BLaER1 treated with 17β-estradiol and CSF1 and Interleukin-3, amounts not matched to agents 10 nM and 100 nM (cell line): ENCODE measurements around the gene LRRC74A.
"Not testable (repeated sequence)": the region's sequence is repeated elsewhere in the genome, so short reads cannot be mapped to it uniquely, and the experiment has no call there.

ENCODE experiments used
- H3K27ac ChIP-seq, 11 experiments: shearing (Covaris generic); formaldehyde crosslinking; 2 replicates each; pipeline ENCODE4 v1.8.1; 2022
- H3K27me3 ChIP-seq, 11 experiments: shearing (Covaris generic); formaldehyde crosslinking; 2 replicates each; pipeline ENCODE4 v1.8.1; 2022
- H3K36me3 ChIP-seq, 11 experiments: shearing (Covaris generic); formaldehyde crosslinking; 2 replicates each; pipeline ENCODE4 v1.8.1; 2022
- H3K4me1 ChIP-seq, 10 experiments: shearing (Covaris generic); formaldehyde crosslinking; 2 replicates each; pipeline ENCODE4 v1.8.1; 2022
- H3K4me2 ChIP-seq, 11 experiments: shearing (Covaris generic); formaldehyde crosslinking; 2 replicates each; pipeline ENCODE4 v1.8.1; 2022
- H3K4me3 ChIP-seq, 10 experiments: shearing (Covaris generic); formaldehyde crosslinking; 2 replicates each; pipeline ENCODE4 v1.8.1; 2022
- H3K9ac ChIP-seq, 11 experiments: shearing (Covaris generic); formaldehyde crosslinking; 2 replicates each; pipeline ENCODE4 v1.8.1; 2022
- H3K9me3 ChIP-seq, 11 experiments: shearing (Covaris generic); formaldehyde crosslinking; replicated peaks in 1 of 11; 2 replicates each; pipeline ENCODE4 v1.8.1; 2022
- H4K20me1 ChIP-seq, 11 experiments: shearing (Covaris generic); formaldehyde crosslinking; 2 replicates each; pipeline ENCODE4 v1.8.1; 2022
- Cebpa-rat ChIP-seq, 11 experiments: shearing (Covaris generic); IDR thresholded peaks; 2 replicates each; pipeline ENCODE4 v1.8.1; 2022

Gene LRRC74A

GRCh38 chr14:76881348-76881747 is 55.1 kb downstream of the LRRC74A start:
- Histone ChIP-seq H3K36me3 (no peaks in the 10 kb centered on the region), H3K4me2 (no peak overlapping the region), H4K20me1 (no peaks in the 10 kb centered on the region), H3K27me3 (no peaks in the 10 kb centered on the region), H3K4me3 (no peak overlapping the region), H3K9ac (no peak overlapping the region), H3K27ac (no peak overlapping the region), H3K4me1 (peaks cover 18 to 32% (median 25%) of the 10 kb centered on the region in 10 experiments), H3K9me3 (no peaks in the 10 kb centered on the region)
- TF ChIP-seq Cebpa-rat (IDR thresholded peaks at IDR 0.05): no peak

DNA sequence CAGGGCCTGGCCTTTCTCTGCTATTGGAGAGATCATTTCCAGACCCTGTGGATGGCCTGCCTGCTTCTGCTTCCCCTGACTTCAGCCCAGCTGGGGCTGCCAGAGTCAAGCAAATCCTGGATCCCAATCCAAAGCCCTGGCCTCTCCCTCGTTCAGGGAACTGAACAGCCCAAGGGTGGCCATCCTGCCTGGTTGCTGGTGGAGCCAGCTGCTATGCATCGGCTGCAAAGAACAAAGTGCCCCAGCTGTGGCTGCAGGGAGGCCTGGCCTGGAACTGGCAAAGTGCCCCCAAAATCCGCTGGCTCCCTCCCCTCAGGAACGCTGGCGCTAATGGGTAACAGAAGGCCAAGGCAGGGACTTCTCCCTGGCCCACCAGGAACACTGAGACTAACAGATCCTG is 56.4 kb downstream of the LRRC74A start:
- TF ChIP-seq Cebpa-rat (IDR thresholded peaks at IDR 0.05): no peak
- Histone ChIP-seq H3K4me3 (no peak overlapping the region), H3K9ac (no peak overlapping the region), H3K27me3 (no peaks in the 10 kb centered on the region), H3K4me2 (peak overlapping the region in 8 of 11 experiments; percentile 24 to 54 (median 45); a peak in 10 of 22 replicates), H3K27ac (peak overlapping the region in 1 of 11 experiments; percentile 22; a peak in 3 of 22 replicates), H3K4me1 (peaks cover 12 to 23% (median 17%) of the 10 kb centered on the region in 10 experiments), H3K36me3 (no peaks in the 10 kb centered on the region), H4K20me1 (no peaks in the 10 kb centered on the region), H3K9me3 (no peaks in the 10 kb centered on the region)

DNA sequence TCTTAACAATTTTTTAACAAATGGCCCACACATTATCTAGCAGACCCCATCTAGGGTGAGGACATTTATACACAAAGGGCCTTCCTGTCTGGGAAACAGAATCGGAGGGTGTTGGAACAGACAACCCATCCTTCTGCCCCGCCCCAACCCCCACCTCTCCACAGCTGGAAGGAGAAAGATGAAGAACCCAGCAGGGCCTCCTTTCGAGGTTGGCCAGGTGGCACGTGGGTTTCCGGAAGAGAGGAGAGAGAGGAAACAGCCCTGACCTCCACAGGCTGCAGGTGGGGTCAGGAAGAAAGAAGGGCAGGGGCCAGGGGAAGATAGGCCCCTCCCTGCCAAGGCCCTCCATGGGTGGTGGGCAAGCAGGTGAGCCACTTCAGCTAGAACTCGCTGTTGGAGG is 57.2 kb downstream of the LRRC74A start:
- H3K4me3 ChIP-seq: no peak overlapping the region
- peak overlapping the region in 2 of 11 experiments; percentile 22 to 28; a peak in 2 of 22 replicates for H3K27ac ChIP-seq
- TF ChIP-seq Cebpa-rat (IDR thresholded peaks at IDR 0.05): no peak
- H3K9me3 ChIP-seq: no peaks in the 10 kb centered on the region
- H3K9ac ChIP-seq: no peak overlapping the region
- H4K20me1 ChIP-seq: no peaks in the 10 kb centered on the region
- peaks cover 7 to 18% (median 14%) of the 10 kb centered on the region in 10 experiments; a peak in 19 of 20 replicates for H3K4me1 ChIP-seq
- H3K4me2 ChIP-seq: peak overlapping the region in 8 of 11 experiments; percentile 24 to 54 (median 45); a peak in 14 of 22 replicates
- H3K36me3 ChIP-seq: no peaks in the 10 kb centered on the region
- no peaks in the 10 kb centered on the region for H3K27me3 ChIP-seq

- Histone ChIP-seq H3K9ac (peak overlapping the region in 2 of 11 experiments; percentile 25 to 32; a peak in 2 of 22 replicates), H4K20me1 (no peaks in the 10 kb centered on the region), H3K36me3 (no peaks in the 10 kb centered on the region), H3K4me1 (peaks cover 7 to 18% (median 14%) of the 10 kb centered on the region in 10 experiments; a peak in 19 of 20 replicates), H3K4me3 (no peak overlapping the region), H3K27ac (peak overlapping the region in 1 of 11 experiments; percentile 2; a peak in 1 of 22 replicates), H3K9me3 (no peaks in the 10 kb centered on the region), H3K4me2 (peak overlapping the region in 2 of 11 experiments; percentile 26 to 43; a peak in 3 of 22 replicates), H3K27me3 (no peaks in the 10 kb centered on the region)
- no peak for TF ChIP-seq Cebpa-rat (IDR thresholded peaks at IDR 0.05)
Measured at GRCh38 chr14:76884394-76884793, 58.2 kb downstream of the LRRC74A start.

DNA sequence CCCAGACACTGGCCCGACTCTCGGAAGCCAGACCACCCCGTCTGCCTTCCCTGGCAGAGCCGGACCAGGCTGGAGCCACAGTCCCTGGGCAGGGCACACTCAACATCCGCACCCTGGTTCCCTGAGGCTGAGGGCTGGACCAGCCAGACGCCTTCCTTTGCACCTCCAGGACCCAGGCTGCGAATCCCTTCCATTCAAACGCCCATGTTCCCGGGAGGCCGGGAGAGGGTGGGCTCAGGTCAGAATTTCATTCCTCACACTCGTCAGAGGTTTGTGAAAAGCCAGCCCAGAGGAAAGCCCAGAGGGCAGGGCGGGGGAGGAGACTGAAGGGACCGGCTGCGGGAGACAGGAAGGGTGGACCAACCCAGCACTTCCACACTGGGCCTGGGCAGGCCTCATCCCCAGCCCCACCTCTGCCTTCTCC is 58.7 kb downstream of the LRRC74A start:
- H3K9me3 ChIP-seq: no peaks in the 10 kb centered on the region
- H3K4me1 ChIP-seq: peaks cover 7 to 18% (median 14%) of the 10 kb centered on the region in 10 experiments; a peak in 19 of 20 replicates
- H3K27ac ChIP-seq: peak overlapping the region in 1 of 11 experiments; percentile 2; a peak in 1 of 22 replicates
- no peaks in the 10 kb centered on the region for H3K27me3 ChIP-seq
- no peaks in the 10 kb centered on the region for H3K36me3 ChIP-seq
- no peak overlapping the region for H3K4me3 ChIP-seq
- TF ChIP-seq Cebpa-rat (IDR thresholded peaks at IDR 0.05): no peak
- peak overlapping the region in 2 of 11 experiments; percentile 25 to 32; a peak in 2 of 22 replicates for H3K9ac ChIP-seq
- H3K4me2 ChIP-seq: peak overlapping the region in 3 of 11 experiments; percentile 26 to 50 (median 43); a peak in 5 of 22 replicates
- H4K20me1 ChIP-seq: no peaks in the 10 kb centered on the region

DNA sequence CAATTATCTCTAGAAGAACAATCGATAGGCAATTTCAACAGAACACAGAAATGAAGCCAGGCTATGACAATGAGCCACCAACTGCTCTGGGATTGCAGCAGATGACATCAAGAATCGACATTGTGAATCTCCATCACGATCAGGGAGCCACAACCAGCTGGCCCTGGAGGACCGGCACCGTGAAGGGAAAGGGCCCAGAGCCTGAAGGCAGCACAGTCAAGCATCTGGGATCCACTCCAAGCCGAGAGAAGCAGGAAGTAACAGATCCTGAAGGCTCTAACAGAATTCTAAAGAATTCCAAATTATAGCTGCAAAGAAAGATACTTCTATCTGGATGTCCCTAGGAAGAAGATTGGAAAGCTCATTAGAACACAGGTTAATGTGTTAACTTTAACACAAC is 61.0 kb downstream of the LRRC74A start:
- H3K4me3 ChIP-seq: no peak overlapping the region
- no peaks in the 10 kb centered on the region; a peak in 1 of 22 replicates for H3K36me3 ChIP-seq
- H3K9me3 ChIP-seq: peaks cover 6 to 16% (median 12%) of the 10 kb centered on the region in 11 experiments
- H4K20me1 ChIP-seq: no peaks in the 10 kb centered on the region
- no peak overlapping the region for H3K27ac ChIP-seq
- H3K4me1 ChIP-seq: peaks cover 7 to 17% (median 14%) of the 10 kb centered on the region in 10 experiments; a peak in 19 of 20 replicates
- no peak for TF ChIP-seq Cebpa-rat (IDR thresholded peaks at IDR 0.05)
- no peak overlapping the region for H3K9ac ChIP-seq
- H3K4me2 ChIP-seq: no peak overlapping the region
- no peaks in the 10 kb centered on the region for H3K27me3 ChIP-seq

- no peak for TF ChIP-seq Cebpa-rat (IDR thresholded peaks at IDR 0.05)
- no peak overlapping the region for H3K27ac ChIP-seq
- no peaks in the 10 kb centered on the region for H4K20me1 ChIP-seq
- no peak overlapping the region for H3K4me2 ChIP-seq
- H3K27me3 ChIP-seq: no peaks in the 10 kb centered on the region
- H3K9me3 ChIP-seq: peaks cover 16 to 35% (median 28%) of the 10 kb centered on the region in 11 experiments
- no peaks in the 10 kb centered on the region for H3K4me1 ChIP-seq
- no peak overlapping the region for H3K9ac ChIP-seq
- H3K36me3 ChIP-seq: no peaks in the 10 kb centered on the region; a peak in 1 of 22 replicates
- no peak overlapping the region for H3K4me3 ChIP-seq
Measured at GRCh38 chr14:76891391-76891790, 65.2 kb downstream of the LRRC74A start.

- no peak overlapping the region for H3K9ac ChIP-seq
- no peak overlapping the region for H3K4me2 ChIP-seq
- no peak overlapping the region for H3K4me3 ChIP-seq
- no peaks in the 10 kb centered on the region; a peak in 1 of 22 replicates for H3K36me3 ChIP-seq
- H3K27me3 ChIP-seq: no peaks in the 10 kb centered on the region
- no peaks in the 10 kb centered on the region for H4K20me1 ChIP-seq
- no peak for TF ChIP-seq Cebpa-rat (IDR thresholded peaks at IDR 0.05)
- no peak overlapping the region for H3K27ac ChIP-seq
- no peaks in the 10 kb centered on the region for H3K4me1 ChIP-seq
- H3K9me3 ChIP-seq: peaks cover 16 to 45% (median 36%) of the 10 kb centered on the region in 11 experiments
Measured at GRCh38 chr14:76894308-76894707, 68.1 kb downstream of the LRRC74A start.

DNA sequence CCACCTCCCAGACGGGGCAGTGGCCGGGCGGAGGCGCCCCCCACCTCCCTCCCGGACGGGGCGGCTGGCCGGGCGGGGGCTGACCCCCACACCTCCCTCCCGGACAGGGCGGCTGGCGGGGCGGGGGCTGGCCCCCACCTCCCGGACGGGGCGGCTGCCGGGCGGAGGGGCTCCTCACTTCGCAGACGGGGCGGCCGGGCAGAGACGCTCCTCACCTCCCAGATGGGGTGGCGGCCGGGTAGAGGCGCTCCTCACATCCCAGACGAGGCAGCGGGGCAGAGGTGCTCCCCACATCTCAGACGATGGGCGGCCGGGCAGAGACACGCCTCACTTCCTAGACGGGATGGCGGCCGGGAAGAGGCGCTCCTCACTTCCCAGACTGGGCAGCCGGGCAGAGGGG is 71.8 kb downstream of the LRRC74A start:
- H3K9me3 ChIP-seq: peaks cover 10 to 36% (median 22%) of the 10 kb centered on the region in 11 experiments; a peak in 21 of 22 replicates
- H3K36me3 ChIP-seq, H4K20me1 ChIP-seq, H3K4me2 ChIP-seq, H3K27ac ChIP-seq, H3K9ac ChIP-seq, H3K27me3 ChIP-seq, H3K4me3 ChIP-seq, H3K4me1 ChIP-seq: not testable (repeated sequence)

- Histone ChIP-seq H4K20me1 (no peaks in the 10 kb centered on the region), H3K9me3 (peaks cover 0 to 27% (median 14%) of the 10 kb centered on the region in 11 experiments; a peak in 14 of 22 replicates), H3K36me3 (no peaks in the 10 kb centered on the region), H3K9ac (no peak overlapping the region), H3K4me3 (no peak overlapping the region), H3K4me2 (no peak overlapping the region), H3K27me3 (no peaks in the 10 kb centered on the region), H3K27ac (no peak overlapping the region), H3K4me1 (peaks cover 20 to 27% (median 23%) of the 10 kb centered on the region in 10 experiments)
- no peak for TF ChIP-seq Cebpa-rat (IDR thresholded peaks at IDR 0.05)
Measured at GRCh38 chr14:76900682-76901081, 74.5 kb downstream of the LRRC74A start.
